Effector CD4-positive, alpha-beta T cell (primary cell): Measurements from ENCODE around the gene ABHD18.

ENCODE experiments used
- DNase-seq: peaks from one replicate; pipeline ENCODE4 v3.0.0-alpha.2; 2020

The ABHD18 gene

DNA sequence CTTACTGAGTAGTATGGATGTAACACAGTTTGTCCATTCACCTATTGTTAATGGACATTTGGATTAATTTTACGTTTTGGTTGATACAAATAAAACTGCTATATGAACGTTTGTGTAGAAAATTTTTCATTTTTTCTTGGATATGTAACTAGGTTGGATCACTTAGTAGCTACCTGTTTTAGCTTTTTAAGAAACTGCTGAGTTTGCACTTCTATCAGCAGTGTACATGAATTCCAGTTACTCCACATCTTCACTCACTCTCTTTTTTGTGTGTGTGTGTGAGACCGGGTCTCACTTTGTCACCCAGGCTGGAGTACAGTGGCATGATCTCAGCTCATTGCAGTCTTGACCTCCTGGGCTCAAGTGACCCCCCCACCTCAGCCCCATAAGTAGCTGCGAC lies 111.3 kb downstream of the ABHD18 start:
- no peak for DNase-seq
